GM18519 (cell line): ENCODE data around the gene ALX1.

Experiments
- ATAC-seq: cut with Tn5 transposase; IDR thresholded peaks from one replicate; pipeline ENCODE4 v1.9.1; 2021; ENCODE audit warnings: mild to moderate bottlenecking, moderate library complexity; ENCODE audit not compliant: unreplicated experiment, low FRiP score

Gene ALX1

DNA sequence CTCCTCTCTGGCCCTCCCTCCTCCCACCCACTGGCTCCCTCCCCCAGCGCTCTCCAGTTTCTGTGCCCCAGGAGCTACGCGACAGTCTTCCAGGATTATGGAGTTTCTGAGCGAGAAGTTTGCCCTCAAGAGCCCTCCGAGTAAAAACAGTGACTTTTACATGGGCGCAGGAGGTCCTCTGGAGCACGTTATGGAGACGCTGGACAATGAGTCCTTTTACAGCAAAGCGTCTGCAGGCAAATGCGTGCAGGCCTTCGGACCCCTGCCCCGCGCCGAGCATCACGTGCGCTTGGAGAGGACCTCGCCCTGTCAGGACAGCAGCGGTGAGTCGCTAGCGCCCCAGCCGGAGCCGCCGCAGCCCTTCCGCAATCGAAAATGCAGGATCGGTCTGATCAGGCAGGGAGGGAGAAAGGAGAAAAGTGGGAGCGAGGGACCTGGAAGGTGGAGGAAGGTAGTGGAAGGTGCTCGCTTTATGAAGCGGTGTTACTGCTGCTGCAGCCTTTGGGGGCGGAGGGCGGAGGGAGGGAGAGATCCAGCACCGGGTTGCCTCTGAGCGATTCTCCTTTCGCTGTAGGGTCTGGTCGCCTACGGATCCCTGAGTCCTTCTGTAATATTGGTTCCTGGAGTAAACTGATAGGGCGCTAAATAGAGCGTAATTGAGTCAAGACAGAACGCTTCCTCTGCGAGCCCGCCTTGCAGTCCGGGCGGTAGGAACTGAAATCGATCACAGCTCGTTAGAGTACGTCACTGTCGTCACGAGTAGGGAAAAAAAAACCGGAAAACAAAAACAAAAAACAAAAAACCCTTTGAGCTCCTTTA lies at the start of gene ALX1:
ALX1 (plus strand) TSS at position 56 of the 819 bp plus-strand sequence; CDS start at position 98, 42 bp downstream.
- ATAC-seq, result peak; percentile 69

DNA sequence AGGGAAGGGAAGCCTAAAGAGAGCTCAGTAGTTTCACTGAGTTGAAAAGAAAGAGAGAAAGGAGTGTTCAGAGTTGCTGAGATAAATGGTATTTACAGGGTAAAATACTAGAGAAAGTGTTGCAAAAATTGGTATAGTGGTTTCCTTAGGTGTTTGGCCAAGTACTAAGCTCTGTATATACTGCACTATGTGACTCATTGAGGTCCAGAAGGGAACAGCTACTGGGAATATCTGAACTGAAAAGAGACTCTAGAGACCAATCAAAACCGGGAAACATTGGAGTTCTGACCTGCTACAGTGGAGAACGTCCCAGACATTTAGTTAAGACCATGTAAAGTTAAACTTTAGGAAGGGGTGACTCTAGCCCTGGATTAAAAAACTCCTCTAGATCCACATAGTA lies 42.7 kb upstream of the ALX1 start:
- ATAC-seq, result no peak

DNA sequence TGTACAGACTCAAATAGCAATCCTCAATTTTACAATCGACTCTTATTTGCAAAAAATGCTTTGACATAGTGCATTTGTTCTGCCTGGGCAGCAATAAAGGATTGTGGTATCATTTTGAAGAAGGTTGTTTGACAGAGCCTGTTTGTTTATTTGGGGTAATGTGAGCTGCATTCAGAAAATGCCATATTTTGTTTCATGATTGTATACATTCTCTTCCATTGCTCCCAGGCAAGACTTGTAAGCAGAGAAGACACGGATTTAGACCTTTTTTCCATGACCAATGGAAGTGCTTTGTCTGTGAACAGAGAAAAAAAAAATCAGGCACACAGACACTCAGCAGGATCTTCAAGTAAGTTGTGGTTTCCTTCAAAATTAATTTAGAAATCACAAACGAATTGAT lies 35.5 kb upstream of the ALX1 start:
- no peak for ATAC-seq

DNA sequence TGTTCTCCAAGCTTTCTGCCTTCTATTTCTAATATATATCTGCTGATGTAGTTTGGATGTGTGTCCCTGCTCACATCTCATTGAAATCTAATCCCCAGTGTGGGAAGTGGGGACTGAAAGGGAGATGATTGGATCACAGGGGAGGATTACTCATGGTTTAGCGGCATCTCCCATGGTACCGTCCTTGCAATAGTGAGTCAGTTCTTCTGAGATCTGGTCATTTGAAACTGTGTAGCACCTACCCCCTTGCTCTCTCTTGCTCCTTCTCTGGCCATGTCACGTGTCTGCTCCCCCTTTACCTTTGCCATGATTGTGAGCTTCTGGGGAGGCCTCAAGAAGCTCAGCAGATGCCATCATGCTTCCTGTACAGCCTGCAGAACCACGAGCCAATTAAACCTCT lies 26.2 kb upstream of the ALX1 start:
- ATAC-seq, result no peak

DNA sequence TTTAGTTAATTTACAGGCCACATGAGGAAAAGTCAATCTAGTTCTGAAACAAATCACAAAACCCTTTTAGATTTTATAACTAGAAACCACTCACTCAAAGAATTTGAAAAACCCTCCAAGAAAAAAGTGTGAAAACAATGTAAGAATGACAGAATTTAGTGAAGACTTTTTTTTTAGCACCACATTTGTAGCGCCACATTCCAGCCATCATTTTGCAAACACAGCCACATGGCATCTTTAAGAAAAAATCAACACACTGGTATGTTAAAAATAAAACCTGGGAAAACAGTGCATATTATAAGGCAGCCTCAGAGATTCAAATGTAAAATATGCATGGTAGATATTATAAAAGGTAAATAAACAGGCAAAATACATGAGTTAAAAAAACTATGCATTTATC lies 22.3 kb upstream of the ALX1 start:
- no peak for ATAC-seq

DNA sequence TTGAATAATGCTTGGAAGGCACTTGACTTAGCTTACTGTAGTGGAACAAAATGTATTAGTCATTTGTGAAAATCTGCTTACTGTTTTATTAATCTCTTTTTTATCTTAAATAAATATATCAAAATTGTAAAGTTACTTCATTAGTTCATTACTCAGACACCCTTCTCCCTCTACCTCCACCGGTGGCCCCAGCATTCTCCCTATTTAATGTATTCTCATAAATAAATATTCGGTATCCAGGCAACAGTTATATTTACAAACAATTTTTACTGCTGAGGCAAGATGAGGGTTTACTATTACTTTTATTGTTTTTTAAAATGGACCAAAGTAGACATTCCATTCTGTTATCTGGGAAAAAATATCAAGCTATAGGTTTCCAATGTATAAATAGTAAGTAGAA lies 19.6 kb upstream of the ALX1 start:
- ATAC-seq, result no peak

DNA sequence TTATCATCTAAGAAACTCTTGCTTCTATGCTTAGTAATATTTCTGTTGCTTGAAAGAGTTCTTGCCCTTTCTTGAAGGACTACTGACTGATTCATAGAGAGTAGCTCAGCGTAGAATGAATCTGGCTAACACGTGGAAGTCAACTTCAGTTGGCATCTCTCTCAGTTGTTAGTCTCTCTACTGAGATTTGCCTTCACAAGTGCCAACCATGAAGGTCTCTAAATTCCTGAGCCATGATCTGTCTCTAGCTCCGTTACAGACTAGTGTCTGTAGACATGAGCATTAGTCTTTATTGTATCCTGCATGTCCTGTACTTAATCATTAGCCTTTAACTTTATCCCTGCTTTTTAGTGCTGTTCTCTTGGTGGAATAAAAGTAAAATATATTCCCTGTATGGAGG lies 19.1 kb upstream of the ALX1 start:
- no peak for ATAC-seq

DNA sequence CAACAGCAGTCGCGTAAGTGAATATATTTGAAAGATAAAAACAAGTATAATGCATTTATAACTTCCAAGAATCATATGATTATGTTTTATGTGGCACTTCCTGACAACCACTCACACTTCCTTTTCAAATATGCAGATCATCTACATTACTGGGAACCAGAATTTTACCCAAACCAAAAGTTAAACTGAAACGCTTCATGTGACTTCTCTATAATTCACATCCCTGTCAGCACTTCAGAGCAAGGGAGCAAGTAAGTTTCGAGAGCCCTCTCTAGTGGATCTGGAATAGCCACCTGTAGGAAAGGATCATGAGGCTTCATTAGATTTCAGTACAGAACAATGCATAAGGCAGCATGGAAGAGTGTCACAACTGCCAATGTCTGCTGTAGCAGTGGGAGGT lies 13.7 kb upstream of the ALX1 start:
- no peak for ATAC-seq

DNA sequence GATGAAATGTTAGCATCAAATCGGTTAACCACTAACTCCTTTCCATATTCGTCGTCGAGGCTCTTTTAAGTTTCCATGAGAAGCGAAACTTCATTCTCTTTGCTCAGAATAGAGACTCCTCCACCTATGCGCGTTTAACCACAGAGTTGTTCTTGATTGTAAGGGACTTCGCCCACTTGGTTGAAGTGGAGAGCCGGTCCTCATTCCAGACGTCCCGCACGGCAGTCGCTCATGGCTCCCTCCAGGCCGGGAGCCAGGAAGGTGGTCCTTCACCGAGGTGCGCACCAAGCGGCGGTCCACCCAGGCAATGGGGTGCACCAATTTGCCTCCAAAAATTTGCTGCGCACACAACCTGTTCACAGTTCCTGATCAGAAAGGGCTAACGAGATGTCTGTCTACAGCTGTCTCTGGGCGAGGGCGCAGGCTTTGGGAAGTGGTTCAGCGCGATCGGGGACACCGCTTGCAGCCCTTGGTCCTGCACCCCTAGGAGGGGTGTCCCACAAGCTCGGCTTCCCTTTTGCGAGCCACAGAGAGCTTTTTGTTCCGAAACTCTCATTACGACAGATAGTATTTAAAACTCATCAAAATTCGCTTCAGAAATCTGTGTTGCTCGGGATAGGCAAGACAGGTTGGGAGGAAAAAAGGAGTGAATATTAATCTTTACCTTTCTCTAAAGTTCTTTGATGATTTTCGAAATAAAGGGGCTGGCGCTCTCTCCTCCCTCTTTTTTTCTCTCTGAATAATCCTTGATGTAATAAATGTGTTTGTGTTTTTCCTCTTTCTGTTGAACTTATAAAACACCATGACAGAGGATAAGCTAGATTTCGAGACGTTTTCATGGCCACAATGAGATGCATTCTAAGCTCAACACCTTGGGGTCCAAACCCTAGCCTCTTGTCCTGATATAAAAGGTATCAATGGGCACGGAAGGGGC lies 6.4 kb upstream of the ALX1 start:
- ATAC-seq, result peak; percentile 68

DNA sequence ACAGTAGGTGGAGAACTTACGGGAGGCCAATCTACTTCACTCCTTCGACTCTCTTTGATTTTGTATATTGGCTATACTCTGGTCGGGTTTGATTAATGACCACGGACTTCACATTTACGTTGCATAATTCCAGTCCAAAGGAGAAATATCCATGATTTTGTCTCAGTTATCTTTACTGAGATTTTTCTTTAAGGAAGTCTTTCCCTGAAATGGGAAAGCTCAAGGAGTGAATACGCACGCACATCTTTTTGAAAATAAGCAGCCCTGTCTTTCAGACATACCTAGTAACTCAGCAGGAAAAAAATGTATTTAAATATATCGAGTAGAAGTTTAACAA lies 5.7 kb upstream of the ALX1 start:
- ATAC-seq, result no peak

DNA sequence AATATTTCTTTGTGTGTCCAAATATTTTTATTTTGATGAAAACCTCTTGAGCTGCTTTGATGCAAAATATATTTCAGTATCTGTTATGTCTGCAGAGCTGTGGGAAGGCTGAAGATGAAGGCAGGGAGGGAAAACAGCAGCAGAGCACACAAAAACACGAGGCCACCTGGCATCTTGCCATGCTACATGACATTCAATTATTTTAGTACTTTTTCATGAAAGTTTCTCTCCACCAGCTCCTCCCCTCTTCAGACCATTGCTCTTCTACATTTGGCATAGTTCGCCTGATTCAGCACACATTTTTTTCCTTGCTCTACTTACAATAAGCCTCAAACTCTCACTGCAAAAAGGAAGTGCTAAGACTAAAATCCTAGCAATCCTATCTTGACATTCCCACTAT lies 4.6 kb upstream of the ALX1 start:
- no peak for ATAC-seq

DNA sequence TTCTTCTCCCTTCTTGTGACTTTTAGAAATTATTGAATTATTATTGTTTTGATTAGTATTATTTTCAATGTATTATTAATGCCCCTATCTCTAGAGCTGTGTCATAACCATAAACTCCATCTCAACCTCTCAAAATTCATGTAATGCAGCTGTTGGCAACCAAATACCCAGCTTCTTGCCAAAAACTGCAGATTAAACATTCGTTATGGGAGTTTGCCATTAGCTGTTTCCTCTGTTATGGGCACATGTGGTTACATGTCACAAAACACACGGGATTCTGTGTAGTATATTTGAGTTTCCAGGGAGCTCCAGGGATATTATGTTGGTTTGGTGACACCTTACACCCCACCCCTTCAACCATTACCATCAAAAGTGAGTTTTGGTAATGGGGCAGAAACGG lies 2.8 kb upstream of the ALX1 start:
- no peak for ATAC-seq

DNA sequence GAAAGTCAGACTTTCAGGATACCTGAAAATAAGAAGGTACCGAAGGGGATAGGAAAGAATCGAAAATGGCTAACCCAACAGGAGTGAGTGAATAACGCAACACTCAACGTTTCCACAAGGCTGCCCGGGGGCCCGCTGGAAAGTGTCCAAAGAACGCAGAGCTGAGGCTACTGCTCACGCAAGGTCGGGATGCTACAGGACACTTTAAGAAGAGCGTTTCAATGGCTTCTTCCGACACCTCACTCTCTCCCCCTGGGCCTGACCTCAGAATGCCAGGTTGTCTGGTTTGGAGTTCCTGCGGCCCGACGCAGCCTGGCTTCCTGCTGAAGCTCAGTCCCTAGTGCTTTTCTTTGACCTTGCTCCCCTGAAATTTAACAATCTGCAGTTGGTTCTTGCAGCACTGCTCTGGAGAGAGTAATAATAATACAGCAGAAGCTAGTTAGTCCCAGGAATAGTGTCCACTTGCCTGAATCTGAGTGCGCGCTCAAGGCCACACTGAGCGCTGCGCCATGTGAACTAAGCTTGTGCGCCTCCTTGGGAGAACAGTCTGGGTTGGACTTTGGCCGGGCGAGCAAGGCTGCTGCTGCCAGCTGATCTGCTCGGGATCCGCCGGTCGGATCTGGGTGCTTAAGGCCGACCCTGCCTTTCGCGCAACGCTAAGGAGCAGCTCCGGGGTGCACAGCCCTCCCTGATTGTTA lies 2.0 kb upstream of the ALX1 start:
- ATAC-seq, result no peak

DNA sequence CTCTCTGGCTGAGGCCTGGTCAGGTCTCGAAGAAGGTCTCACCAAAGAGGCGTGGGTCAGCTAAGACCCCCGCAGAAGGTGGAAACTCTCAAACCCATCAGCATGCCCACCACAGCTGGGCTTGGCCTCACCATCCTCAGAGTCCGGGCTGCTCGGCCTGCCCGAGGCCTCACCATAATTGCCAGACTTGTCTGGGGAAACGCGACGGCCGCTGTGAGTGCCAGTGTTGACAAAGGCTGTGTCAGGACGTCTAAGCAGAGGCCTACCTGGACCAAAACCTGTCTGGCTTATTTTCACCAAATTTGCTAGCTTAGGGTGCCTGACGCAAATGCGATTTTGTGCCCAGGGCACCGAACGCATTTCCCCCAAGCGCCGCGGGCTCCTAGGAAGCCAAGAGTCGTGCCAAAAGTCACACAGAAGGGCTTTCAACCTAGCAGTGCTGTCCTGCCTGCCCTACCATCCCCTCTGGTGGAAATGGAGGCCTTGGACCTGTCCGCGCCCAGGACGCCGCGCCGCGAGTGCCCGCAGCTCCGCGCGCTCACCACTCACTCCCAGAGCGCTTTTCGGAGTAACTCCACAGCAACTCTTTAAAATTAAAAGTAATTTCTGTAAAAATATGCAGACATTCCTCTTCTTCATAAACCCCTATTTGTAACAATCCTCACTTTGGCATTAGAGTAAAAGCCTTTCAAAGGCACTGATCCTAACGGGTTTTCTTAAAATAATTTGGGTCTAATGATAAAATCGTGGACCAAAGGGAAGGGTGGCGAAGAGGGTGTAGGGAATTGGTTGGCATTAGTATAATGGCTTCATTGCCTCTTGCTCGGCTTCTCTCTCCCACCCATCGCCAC lies 1.2 kb upstream of the ALX1 start:
- ATAC-seq, result no peak

DNA sequence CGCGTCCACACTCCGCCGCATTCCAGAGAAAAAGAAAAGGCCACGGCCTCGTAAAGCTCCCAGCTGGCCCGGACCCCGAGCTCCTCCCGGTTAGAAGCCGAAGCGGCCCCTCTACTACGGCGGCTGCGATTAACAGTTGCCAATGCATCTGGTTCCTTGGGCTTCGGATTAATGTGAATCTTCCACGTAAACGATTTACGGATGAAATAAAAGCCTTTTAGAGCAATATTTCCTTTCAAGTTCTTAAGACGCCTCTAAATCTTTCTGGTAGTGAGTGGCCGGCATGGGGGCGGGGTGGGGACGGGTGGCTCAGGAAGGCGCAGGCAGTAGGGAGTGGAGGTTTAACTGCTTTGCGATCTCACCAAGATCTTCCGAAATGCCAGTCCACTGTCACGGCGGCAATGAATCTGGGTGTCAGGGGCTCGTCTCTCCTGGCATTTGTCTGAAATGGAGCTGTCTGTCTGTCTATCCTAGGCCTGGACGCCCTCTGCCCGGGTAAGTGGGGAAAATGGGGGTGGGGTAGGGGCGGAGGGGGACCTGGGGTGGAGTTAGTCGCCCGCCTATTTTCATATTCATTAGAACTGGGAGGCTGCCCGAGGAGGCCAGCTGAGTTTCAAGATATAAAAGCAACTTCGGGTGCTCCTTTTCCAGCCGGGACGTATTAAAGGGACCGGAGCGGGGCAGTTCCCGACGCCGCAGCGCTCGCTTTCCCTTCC lies 413 bp upstream of the ALX1 start:
- ATAC-seq, result no peak

DNA sequence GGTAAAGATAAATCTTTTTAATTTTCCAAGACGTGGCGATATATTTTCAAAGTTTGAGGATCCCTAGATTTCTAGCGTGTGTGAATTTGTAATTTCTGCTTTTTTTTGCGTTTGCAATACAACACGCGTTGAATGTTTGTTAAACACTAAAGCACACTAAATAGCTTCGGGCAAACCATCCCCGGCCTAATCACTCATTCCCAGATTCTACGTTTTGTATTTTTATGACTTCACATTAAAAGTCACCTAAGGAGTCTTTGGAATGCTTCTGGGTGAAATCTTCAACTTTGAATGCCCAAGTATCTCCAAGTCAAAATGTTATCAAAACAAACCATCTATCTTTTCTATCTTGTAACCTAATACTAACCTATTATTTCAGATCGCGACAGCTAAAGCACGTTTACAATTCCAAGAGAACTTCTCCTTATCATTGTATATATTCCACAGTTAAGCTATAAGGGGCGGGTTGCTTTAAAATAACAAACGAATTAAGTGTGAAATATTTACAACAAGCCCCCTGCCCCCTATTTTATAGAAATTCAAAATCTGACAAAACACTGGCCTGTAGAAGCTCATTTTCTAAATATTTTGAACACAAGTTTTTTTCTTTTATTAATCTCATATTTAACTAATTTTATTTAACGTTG lies 1.1 kb downstream of the ALX1 start:
- no peak for ATAC-seq

DNA sequence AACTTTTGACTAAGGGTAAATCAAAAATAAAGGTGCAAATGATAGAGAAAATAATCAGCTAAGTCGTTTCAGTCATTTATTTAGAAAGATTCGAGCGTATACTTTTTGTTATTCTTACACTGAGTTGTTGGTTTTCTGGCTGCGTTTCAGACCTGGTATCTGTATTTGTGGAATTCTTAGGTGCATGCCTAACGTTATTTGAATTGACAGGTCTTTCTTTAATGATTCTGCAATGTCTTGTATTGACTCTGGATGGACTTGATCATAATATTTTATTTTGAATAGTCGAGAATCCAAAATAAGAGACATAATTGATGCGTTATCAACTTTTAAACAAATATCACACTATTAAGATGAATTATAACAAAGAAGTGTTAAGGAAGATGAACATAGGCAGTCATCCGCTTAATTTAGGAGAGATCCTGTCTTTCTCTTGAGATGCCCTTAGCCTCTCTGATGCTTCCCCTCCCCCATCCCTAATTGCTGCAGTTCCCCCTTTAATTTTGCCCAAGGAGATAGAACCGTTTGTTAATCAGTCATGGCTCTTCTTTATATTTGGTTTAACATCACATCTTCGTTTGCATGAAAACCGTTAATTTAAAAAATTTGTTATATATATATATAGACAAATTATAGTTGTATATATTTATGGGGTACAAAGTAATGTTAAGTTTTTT lies 1.8 kb downstream of the ALX1 start:
- ATAC-seq, result no peak

DNA sequence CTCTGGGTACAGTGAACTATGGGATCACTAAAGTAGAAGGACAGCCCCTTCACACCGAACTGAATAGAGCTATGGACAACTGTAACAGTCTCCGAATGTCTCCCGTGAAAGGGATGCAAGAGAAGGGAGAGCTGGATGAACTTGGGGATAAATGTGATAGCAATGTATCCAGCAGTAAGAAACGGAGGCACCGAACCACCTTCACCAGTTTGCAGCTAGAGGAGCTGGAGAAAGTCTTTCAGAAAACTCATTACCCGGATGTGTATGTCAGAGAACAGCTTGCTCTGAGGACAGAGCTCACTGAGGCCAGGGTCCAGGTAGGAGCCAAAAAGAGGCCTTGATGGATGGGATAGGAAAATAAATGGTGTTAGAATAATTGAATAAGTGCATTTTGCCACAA lies 3.5 kb downstream of the ALX1 start:
- ATAC-seq, result no peak

DNA sequence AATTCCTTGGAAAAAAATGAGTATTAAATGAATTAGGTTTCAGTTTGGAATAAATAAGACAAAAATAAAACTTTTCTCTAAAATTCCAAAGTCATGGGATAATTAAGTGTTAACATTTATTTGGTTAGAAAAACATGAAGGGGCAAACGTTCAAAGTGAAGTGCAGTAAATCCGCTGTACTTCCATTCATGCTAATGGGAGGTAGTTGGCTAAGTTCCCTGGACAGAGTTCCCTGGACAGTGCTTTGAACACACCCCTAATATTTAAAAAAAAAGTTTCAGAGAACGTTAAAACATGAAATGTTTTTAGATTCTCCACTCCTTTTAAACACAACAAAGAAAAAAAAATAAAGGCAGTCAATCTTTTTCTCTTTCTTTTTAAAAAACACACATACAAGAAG lies 16.3 kb downstream of the ALX1 start:
- no peak for ATAC-seq
